Measurements from ENCODE around the gene RNF4.

DNA sequence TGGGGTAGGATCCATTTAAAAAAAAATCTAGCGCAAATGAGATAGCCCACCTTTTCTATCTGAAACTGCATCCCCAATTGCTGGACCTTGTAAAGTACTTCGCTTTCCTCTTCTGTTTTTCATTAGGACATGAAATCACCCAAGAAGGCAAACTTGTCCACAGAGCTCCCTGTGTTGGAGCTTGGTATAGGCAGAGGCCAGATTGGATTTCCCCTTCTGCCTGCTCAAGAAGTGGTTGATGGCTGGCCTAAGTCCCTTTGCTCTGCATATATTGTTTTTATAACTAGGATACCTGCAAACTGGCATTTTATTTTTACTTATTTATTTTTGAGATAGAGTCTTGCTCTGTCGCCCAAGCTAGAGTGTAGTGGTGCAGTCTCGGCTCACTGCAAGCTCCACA lies 28.4 kb downstream of the RNF4 start:
- no peak for TF ChIP-seq EZH2 (IDR thresholded peaks at IDR 0.05)
- TF ChIP-seq POLR2AphosphoS5 (IDR thresholded peaks at IDR 0.05; ENCODE audit: borderline replicate concordance, low read depth, low read length): no peak
- no peak for TF ChIP-seq FOXP2 (optimal IDR thresholded peaks at IDR 0.05; ENCODE audit: control extremely low read depth, extremely low read length, insufficient read depth)
